ENCODE measurements around the gene ADORA1. TPM values are rescaled to one million over a fixed set of nuclear protein-coding genes. Genes with fewer than 3 reads are reported as not detected.

The ADORA1 gene
- total and polyA plus RNA-seq, 8 donors = 1.6 to 18.7 (median 9.3) TPM

GRCh38 chr1:203116091-203116820, 11.3 kb upstream of the ADORA1 start:
- intact Hi-C loops (cut with DNase I) = loop anchor here in 1 of 2 donors (5.0 kb wide), 1 partner anchor 101 kb away; no protein-coding TSS in a partner anchor
- Histone ChIP-seq H3K4me1 (peaks cover 0 to 7% of the 10 kb centered on the region in 2 donors), H3K27me3 (peaks cover 0 to 57% of the 10 kb centered on the region in 2 donors), H3K4me3 (no peak overlapping the region), H3K27ac (no peak overlapping the region), H3K9me3 (no peaks in the 10 kb centered on the region), H3K36me3 (no peaks in the 10 kb centered on the region)
- no peak for ATAC-seq
- no peak for TF ChIP-seq CTCF (IDR thresholded peaks at IDR 0.05)
- DNase-seq = no peak

- no peak overlapping the region for H3K4me3 ChIP-seq
- peak; percentile 98 for ATAC-seq
- intact Hi-C loops (cut with DNase I) = loop anchor here in 1 of 2 donors (5.0 kb wide), 1 partner anchor 99 kb away; no protein-coding TSS in a partner anchor
- peak; percentile 72 to 77 for TF ChIP-seq CTCF (IDR thresholded peaks at IDR 0.05)
- peaks cover 0 to 7% of the 10 kb centered on the region in 2 donors for H3K4me1 ChIP-seq
- no peaks in the 10 kb centered on the region for H3K36me3 ChIP-seq
- H3K27me3 ChIP-seq = peaks cover 0 to 74% of the 10 kb centered on the region in 2 donors
- H3K9me3 ChIP-seq = no peaks in the 10 kb centered on the region
- no peak overlapping the region for H3K27ac ChIP-seq
- peak in 3 of 4 donors; percentile 73 to 92 (median 80) for DNase-seq
These were observed 9.6 kb upstream of the ADORA1 start for GRCh38 chr1:203117611-203118575.

- TF ChIP-seq CTCF (IDR thresholded peaks at IDR 0.05) = no peak
- DNase-seq (no peak), ATAC-seq (no peak)
- Histone ChIP-seq H3K36me3 (no peaks in the 10 kb centered on the region), H3K27ac (no peak overlapping the region), H3K27me3 (peaks cover 0 to 100% of the 10 kb centered on the region in 2 donors), H3K4me1 (peaks cover 0 to 7% of the 10 kb centered on the region in 2 donors), H3K9me3 (no peaks in the 10 kb centered on the region), H3K4me3 (no peak overlapping the region)
- intact Hi-C loops (cut with DNase I) = no loop called here
These were observed 7.0 kb upstream of the ADORA1 start for GRCh38 chr1:203120325-203121153.

GRCh38 chr1:203121186-203122015, 6.1 kb upstream of the ADORA1 start:
- H3K4me3 ChIP-seq = no peak overlapping the region
- intact Hi-C loops (cut with DNase I) = no loop called here
- ATAC-seq (no peak), DNase-seq (no peak)
- no peaks in the 10 kb centered on the region for H3K36me3 ChIP-seq
- H3K27ac ChIP-seq = no peak overlapping the region
- H3K4me1 ChIP-seq = peaks cover under 1 to 11% of the 10 kb centered on the region in 2 donors
- TF ChIP-seq CTCF (IDR thresholded peaks at IDR 0.05) = no peak
- H3K9me3 ChIP-seq = no peaks in the 10 kb centered on the region
- peaks cover 0 to 100% of the 10 kb centered on the region in 2 donors for H3K27me3 ChIP-seq

Data from left lung (tissue), 10 donors.